ENCODE results near the gene C5AR2. TPM values are rescaled to one million over a fixed set of nuclear protein-coding genes. Genes with fewer than 3 reads are reported as not detected.

C5AR2 gene
- total and polyA plus RNA-seq, 12 donors, result 0.28 to 4.4 (median 1.6) TPM

GRCh38 chr19:47309038-47309437, 22.9 kb upstream of the C5AR2 start:
- Histone ChIP-seq H3K36me3 (replicated peaks in 1 of 2) (no peaks in the 10 kb centered on the region), H3K4me1 (replicated peaks in 1 of 2) (peaks cover 0 to 14% of the 10 kb centered on the region in 2 donors), H3K27me3 (no peaks in the 10 kb centered on the region), H3K27ac (no peak overlapping the region), H3K9me3 (replicated peaks in 1 of 3) (no peaks in the 10 kb centered on the region), H3K4me3 (no peak overlapping the region)
- 56 to 78% (median 66%) methylated on average over 8 of the region's 8 CpGs for WGBS, 4 donors
- intact Hi-C loops (cut with DNase I), result no loop called here
- TF ChIP-seq, protein P1, sequence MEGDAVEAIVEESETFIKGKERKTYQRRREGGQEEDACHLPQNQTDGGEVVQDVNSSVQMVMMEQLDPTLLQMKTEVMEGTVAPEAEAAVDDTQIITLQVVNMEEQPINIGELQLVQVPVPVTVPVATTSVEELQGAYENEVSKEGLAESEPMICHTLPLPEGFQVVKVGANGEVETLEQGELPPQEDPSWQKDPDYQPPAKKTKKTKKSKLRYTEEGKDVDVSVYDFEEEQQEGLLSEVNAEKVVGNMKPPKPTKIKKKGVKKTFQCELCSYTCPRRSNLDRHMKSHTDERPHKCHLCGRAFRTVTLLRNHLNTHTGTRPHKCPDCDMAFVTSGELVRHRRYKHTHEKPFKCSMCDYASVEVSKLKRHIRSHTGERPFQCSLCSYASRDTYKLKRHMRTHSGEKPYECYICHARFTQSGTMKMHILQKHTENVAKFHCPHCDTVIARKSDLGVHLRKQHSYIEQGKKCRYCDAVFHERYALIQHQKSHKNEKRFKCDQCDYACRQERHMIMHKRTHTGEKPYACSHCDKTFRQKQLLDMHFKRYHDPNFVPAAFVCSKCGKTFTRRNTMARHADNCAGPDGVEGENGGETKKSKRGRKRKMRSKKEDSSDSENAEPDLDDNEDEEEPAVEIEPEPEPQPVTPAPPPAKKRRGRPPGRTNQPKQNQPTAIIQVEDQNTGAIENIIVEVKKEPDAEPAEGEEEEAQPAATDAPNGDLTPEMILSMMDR (IDR thresholded peaks at IDR 0.05), result no peak
- TF ChIP-seq POLR2A (IDR thresholded peaks at IDR 0.05), result no peak
- no peak for DNase-seq

DNA sequence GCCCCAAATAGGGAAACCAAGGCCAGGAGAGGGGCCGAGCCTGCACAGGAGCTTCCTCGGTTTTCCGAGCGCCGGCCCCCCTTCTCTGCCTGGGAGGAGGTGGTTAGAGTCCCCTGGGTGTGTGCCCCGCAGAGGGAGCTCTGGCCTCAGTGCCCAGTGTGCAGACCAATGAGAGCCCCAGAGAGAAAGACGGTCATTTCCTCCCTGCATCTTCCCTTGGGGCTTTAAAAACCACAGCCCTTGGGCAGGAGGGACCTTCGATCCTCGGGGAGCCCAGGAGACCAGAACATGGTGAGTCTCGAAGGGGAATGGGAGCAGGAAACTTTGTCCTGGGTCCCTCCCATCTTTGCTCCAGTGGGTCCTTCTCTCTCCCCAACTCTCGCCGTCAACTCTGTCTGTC, 22.4 kb upstream of the C5AR2 start, which contains the start of gene C5AR1:
C5AR1 (plus strand) TSS at position 254 of the 400 bp plus-strand sequence; CDS start at position 289, 35 bp downstream.
- Histone ChIP-seq H3K27ac (peak within 1 kb of the TSS in 4 of 5 donors; percentile 26 to 73 (median 50)), H3K4me1 (replicated peaks in 1 of 2) (peaks cover 0 to 14% of the 10 kb centered on the region in 2 donors), H3K9me3 (replicated peaks in 1 of 3) (no peaks in the 10 kb centered on the region), H3K27me3 (no peaks in the 10 kb centered on the region), H3K36me3 (replicated peaks in 1 of 2) (no peaks in the 10 kb centered on the region), H3K4me3 (peak within 1 kb of the TSS in 1 of 4 donors; percentile 42)
- intact Hi-C loops (cut with DNase I), result no loop called here
- DNase-seq, result peak in 3 of 7 donors; percentile 37 to 51 (median 44)
- TF ChIP-seq, protein P1 (IDR thresholded peaks at IDR 0.05), result no peak
- TF ChIP-seq POLR2A (IDR thresholded peaks at IDR 0.05), result peak in 1 of 2 donors; percentile 18
- 46 to 54% (median 49%) methylated on average over 12 of the region's 12 CpGs for WGBS, 4 donors

DNA sequence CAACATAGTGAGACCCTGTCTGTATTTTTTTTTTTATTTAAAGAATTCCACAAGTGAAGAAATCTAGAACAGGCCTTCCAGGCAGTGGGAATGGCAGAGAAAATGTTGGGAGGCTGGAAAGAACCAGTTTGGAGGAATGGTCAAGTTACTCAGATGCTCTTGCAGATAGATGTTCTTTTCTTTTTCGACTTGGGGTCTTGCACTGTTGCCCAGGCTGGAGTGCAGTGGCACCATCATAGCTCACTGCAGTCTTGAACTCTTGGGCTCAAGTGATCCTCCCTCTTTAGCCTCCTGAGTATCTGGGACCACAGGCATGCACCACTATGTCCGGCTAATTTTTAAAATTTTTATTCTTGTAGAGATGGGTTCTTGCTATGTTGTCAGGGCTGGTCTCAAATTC, 21.7 kb upstream of the C5AR2 start:
- intact Hi-C loops (cut with DNase I), result no loop called here
- WGBS, 4 donors, result 78 to 96% (median 85%) methylated on average over 2 of the region's 2 CpGs
- peak overlapping the region in 1 of 4 donors; percentile 42 for H3K4me3 ChIP-seq
- H3K27me3 ChIP-seq, result no peaks in the 10 kb centered on the region
- no peaks in the 10 kb centered on the region for H3K36me3 ChIP-seq (replicated peaks in 1 of 2)
- H3K9me3 ChIP-seq (replicated peaks in 1 of 3), result no peaks in the 10 kb centered on the region
- H3K27ac ChIP-seq, result peak overlapping the region in 4 of 5 donors; percentile 26 to 73 (median 50)
- TF ChIP-seq, protein P1 (IDR thresholded peaks at IDR 0.05), result no peak
- TF ChIP-seq POLR2A (IDR thresholded peaks at IDR 0.05), result no peak
- peaks cover 0 to 14% of the 10 kb centered on the region in 2 donors for H3K4me1 ChIP-seq (replicated peaks in 1 of 2)
- DNase-seq, result no peak

- intact Hi-C loops (cut with DNase I), result no loop called here
- H3K9me3 ChIP-seq (replicated peaks in 1 of 3), result no peaks in the 10 kb centered on the region
- H3K36me3 ChIP-seq (replicated peaks in 1 of 2), result no peaks in the 10 kb centered on the region
- H3K4me1 ChIP-seq (replicated peaks in 1 of 2), result peaks cover 0 to 13% of the 10 kb centered on the region in 2 donors
- 15 to 45% (median 23%) methylated on average over 3 to 5 of the region's 5 CpGs for WGBS, 4 donors
- peak in 6 of 7 donors; percentile 47 to 66 (median 54) for DNase-seq
- TF ChIP-seq POLR2A (IDR thresholded peaks at IDR 0.05), result no peak
- TF ChIP-seq, protein P1 (IDR thresholded peaks at IDR 0.05), result no peak
- H3K27me3 ChIP-seq, result no peaks in the 10 kb centered on the region
- peak overlapping the region in 1 of 4 donors; percentile 42 for H3K4me3 ChIP-seq
- peak overlapping the region in 2 of 5 donors; percentile 68 to 73 for H3K27ac ChIP-seq
Measured at GRCh38 chr19:47310819-47311218, 21.2 kb upstream of the C5AR2 start.
